HepG2 (cell line): ENCODE data around the gene NLGN3. TPM values are rescaled to one million over a fixed set of nuclear protein-coding genes. Genes with fewer than 3 reads are reported as not detected.

Experiments used
- ATRX ChIP-seq: sonication (generic); formaldehyde crosslinking; IDR thresholded peaks from 2 replicates; pipeline ENCODE4 v1.4.0; 2020; ENCODE audit warnings: missing genetic modification reagents, borderline replicate concordance
- CEBPG ChIP-seq: IDR thresholded peaks from 2 replicates; pipeline ENCODE4 v1.6.1; 2016
- HNF1B ChIP-seq: sonication (generic); formaldehyde crosslinking; IDR thresholded peaks from 2 replicates; pipeline ENCODE4 v1.5.1; 2020; ENCODE audit warnings: mild to moderate bottlenecking, moderate library complexity, missing genetic modification reagents
- JUN ChIP-seq: sonication (generic); formaldehyde crosslinking; IDR thresholded peaks from 2 replicates; pipeline ENCODE4 v1.4.0; 2020; ENCODE audit warnings: mild to moderate bottlenecking, missing genetic modification reagents
- NR2F2 ChIP-seq: IDR thresholded peaks from 2 replicates; pipeline ENCODE4 v1.6.1; 2012; ENCODE audit warnings: low read depth, inconsistent platforms, borderline replicate concordance
- THAP11 ChIP-seq: IDR thresholded peaks from 2 replicates; pipeline ENCODE4 v1.6.1; 2016; ENCODE audit warnings: missing biosample characterization, missing genetic modification reagents
- TMF1 ChIP-seq: sonication (generic); formaldehyde crosslinking; IDR thresholded peaks from 2 replicates; pipeline ENCODE4 v1.8.1; 2022; ENCODE audit warnings: low read depth, missing genetic modification reagents
- ZMYM4 ChIP-seq: sonication (generic); formaldehyde crosslinking; IDR thresholded peaks from 2 replicates; pipeline ENCODE4 v1.8.1; 2023; ENCODE audit warnings: mild to moderate bottlenecking, missing genetic modification reagents
- ZNF253 ChIP-seq: sonication (generic); formaldehyde crosslinking; IDR thresholded peaks from 2 replicates; pipeline ENCODE4 v1.8.0; 2022; ENCODE audit warnings: mild to moderate bottlenecking, missing genetic modification reagents, borderline replicate concordance
- ZNF281 ChIP-seq: sonication (generic); formaldehyde crosslinking; IDR thresholded peaks from 2 replicates; pipeline ENCODE4 v1.4.0; 2020; ENCODE audit warnings: missing genetic modification reagents, borderline replicate concordance
- ZNF501 ChIP-seq: sonication (generic); formaldehyde crosslinking; IDR thresholded peaks from 2 replicates; pipeline ENCODE4 v1.5.1; 2020; ENCODE audit warnings: mild to moderate bottlenecking, moderate library complexity, missing genetic modification reagents
- ZNF652 ChIP-seq: IDR thresholded peaks from 2 replicates; pipeline ENCODE4 v1.6.1; 2016; ENCODE audit warnings: low read depth, borderline replicate concordance
- ZNF687 ChIP-seq: sonication (generic); formaldehyde crosslinking; IDR thresholded peaks from 2 replicates; pipeline ENCODE4 v1.5.1; 2020; ENCODE audit warnings: mild to moderate bottlenecking, missing genetic modification reagents, moderate library complexity
- ZNF768 ChIP-seq: sonication (generic); formaldehyde crosslinking; IDR thresholded peaks from 2 replicates; pipeline ENCODE4 v1.4.0; 2020; ENCODE audit warnings: missing genetic modification reagents
- ZNF841 ChIP-seq: sonication (generic); formaldehyde crosslinking; IDR thresholded peaks from 2 replicates; pipeline ENCODE4 v1.8.1; 2023; ENCODE audit warnings: missing genetic modification reagents, borderline replicate concordance
- polyA plus RNA-seq, 8 experiments: library from polyadenylated mRNA; depleted of rRNA in 3 of 8; stranded (reverse) in 7 of 8; unstranded in 1 of 8; fragments of >200 nt; fragmentation: Illumina TruSeq in 4 of 8; extraction: Trizol in 4 of 8; gene quantifications; 2 replicates each; pipeline versions ENCODE4 v1.2.1 to v1.2.3, GENCODE V29; 2011 to 2016; ENCODE audit warnings: low read depth in 4 of 8, missing spikeins in 1 of 8, mixed read lengths in 1 of 8; ENCODE audit not compliant: insufficient read depth in 1 of 8
- total RNA-seq, 5 experiments: library from RNA; depleted of rRNA; stranded (reverse); fragments of >200 nt; fragmentation: Illumina TruSeq; extraction: Trizol; gene quantifications; 2 replicates each; pipeline ENCODE4 v1.2.3, GENCODE V29; 2016; ENCODE audit warnings: low read depth in 1 of 5
- TF ChIP-seq, protein P1 (sequence below): sonication (generic); formaldehyde crosslinking; IDR thresholded peaks from 2 replicates; pipeline ENCODE4 v1.8.1; 2023; ENCODE audit warnings: mild to moderate bottlenecking, missing genetic modification reagents
- TF ChIP-seq, protein P2 (sequence below): sonication (generic); IDR thresholded peaks from 2 replicates; pipeline ENCODE4 v1.6.1; 2016; ENCODE audit warnings: low read depth, borderline replicate concordance

The NLGN3 gene
- total and polyA plus RNA-seq, 2 of the 13 experiments (the other 11 are each of a cell fraction or from before 2014, with no cell fraction given): 0.04 to 0.16 TPM

DNA sequence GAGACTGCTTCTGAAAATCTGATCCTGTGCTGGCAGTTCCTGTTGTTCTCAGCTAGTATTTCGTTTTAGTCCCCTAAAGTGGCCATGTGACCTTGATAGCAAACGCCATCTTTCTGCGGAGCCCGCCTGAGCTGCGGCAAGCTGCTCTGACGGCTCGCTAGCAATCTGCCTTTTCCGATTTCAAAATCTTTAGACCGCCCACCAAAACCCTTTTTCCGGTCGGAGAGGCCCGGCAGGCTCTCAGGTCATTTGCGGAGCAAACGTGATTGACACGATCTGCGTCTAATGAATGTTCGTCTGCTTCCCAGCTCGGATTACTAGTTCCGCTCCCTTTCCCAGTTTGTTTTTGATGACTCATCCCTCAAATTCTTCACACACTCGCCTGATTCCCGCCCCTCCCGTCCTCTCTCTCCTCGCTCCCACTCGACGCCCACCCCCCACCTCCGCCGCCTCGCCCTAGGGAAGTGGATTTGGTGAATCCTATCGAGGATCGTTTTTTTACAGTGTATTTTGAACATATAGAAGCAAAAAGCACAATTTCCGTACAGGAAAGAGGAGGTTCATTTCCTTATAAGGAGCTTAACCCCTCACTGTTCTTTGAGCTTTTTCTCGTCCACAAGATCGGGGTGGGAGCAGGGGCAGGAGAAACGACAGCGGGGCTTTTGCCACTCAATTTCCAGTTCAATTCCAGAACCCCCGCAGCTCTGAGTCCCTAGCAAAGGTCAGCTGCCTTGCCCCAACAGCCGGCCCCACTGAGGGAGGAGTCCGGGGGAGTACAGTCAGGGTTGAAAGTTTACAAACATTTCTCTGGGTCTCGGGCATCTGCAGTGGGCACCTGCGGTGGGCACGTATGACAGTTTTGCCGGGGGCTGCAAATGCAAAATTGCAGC is 37.5 kb downstream of the NLGN3 start (continued):
- TF ChIP-seq ZNF841 (CRISPR knock-in tag) (no peak), ZNF281 (CRISPR knock-in tag) (peak; percentile 24; the same call in 1 of the 2 replicates), ZNF253 (CRISPR knock-in tag) (no peak), ATRX (CRISPR knock-in tag) (no peak), CEBPG (CRISPR knock-in tag) (no peak; the same call in 1 of the 2 replicates), ZNF652 (CRISPR knock-in tag) (peak; percentile 66; the same call in 1 of the 2 replicates), THAP11 (CRISPR knock-in tag) (peak; percentile 67; the same call in 1 of the 2 replicates), NR2F2 (no peak), ZNF501 (CRISPR knock-in tag) (no peak), ZNF768 (no peak), TMF1 (CRISPR knock-in tag) (0 out of 2 replicates have a peak, but pooled peaks have one; percentile 46), HNF1B (peak; percentile 51), ZMYM4 (CRISPR knock-in tag) (0 out of 2 replicates have a peak, but pooled peaks have one; percentile 47), JUN (CRISPR knock-in tag) (0 out of 2 replicates have a peak, but pooled peaks have one; percentile 21), ZNF687 (CRISPR knock-in tag) (peak; percentile 81)
- TF ChIP-seq, protein P1, sequence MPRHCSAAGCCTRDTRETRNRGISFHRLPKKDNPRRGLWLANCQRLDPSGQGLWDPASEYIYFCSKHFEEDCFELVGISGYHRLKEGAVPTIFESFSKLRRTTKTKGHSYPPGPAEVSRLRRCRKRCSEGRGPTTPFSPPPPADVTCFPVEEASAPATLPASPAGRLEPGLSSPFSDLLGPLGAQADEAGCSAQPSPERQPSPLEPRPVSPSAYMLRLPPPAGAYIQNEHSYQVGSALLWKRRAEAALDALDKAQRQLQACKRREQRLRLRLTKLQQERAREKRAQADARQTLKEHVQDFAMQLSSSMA (CRISPR knock-in tag): no peak
- TF ChIP-seq, protein P2, sequence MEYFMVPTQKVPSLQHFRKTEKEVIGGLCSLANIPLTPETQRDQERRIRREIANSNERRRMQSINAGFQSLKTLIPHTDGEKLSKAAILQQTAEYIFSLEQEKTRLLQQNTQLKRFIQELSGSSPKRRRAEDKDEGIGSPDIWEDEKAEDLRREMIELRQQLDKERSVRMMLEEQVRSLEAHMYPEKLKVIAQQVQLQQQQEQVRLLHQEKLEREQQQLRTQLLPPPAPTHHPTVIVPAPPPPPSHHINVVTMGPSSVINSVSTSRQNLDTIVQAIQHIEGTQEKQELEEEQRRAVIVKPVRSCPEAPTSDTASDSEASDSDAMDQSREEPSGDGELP: no peak
